Fibroblast of pulmonary artery (primary cell): ENCODE results near the gene C21orf58.

ENCODE experiments used
- DNase-seq: peaks from one replicate; pipeline ENCODE4 v3.0.0-alpha.2; 2010; ENCODE audit warnings: low read depth
- H3K4me3 ChIP-seq: replicated peaks from 2 replicates; pipeline ENCODE4 v1.5.1; 2011; ENCODE audit warnings: low read depth, mild to moderate bottlenecking, control low read depth, low read length, moderate library complexity
- CTCF ChIP-seq: IDR thresholded peaks from 2 replicates; pipeline ENCODE4 v1.5.1; 2011; ENCODE audit warnings: mild to moderate bottlenecking, control low read depth, low read length, inconsistent platforms; ENCODE audit errors: missing control alignments

The C21orf58 gene

GRCh38 chr21:46347791-46348381, 24.2 kb upstream of the C21orf58 start:
- TF ChIP-seq CTCF = no peak
- H3K4me3 ChIP-seq = no peak overlapping the region
- DNase-seq = peak; percentile 14

GRCh38 chr21:46347203-46347550, 23.5 kb upstream of the C21orf58 start:
- no peak for DNase-seq
- no peak for TF ChIP-seq CTCF

GRCh38 chr21:46346296-46347202, 22.9 kb upstream of the C21orf58 start:
- no peak overlapping the region for H3K4me3 ChIP-seq
- TF ChIP-seq CTCF = no peak
- DNase-seq = no peak

More at GRCh38 chr21:46347203-46347550, 23.5 kb upstream of the C21orf58 start:
- no peak overlapping the region for H3K4me3 ChIP-seq

GRCh38 chr21:46345861-46346260, 22.2 kb upstream of the C21orf58 start:
- no peak for DNase-seq
- TF ChIP-seq CTCF = no peak
- H3K4me3 ChIP-seq = no peak overlapping the region

GRCh38 chr21:46344219-46344915, 20.7 kb upstream of the C21orf58 start:
- no peak for TF ChIP-seq CTCF
- no peak overlapping the region for H3K4me3 ChIP-seq
- DNase-seq = no peak

- TF ChIP-seq CTCF = no peak
- DNase-seq = no peak
- no peak overlapping the region for H3K4me3 ChIP-seq
These were observed 17.3 kb upstream of the C21orf58 start for GRCh38 chr21:46340998-46341397.
